ENCODE measurements around the gene PRRG2. TPM values are rescaled to one million over a fixed set of nuclear protein-coding genes. Genes with fewer than 3 reads are reported as not detected.

PRRG2 gene
- polyA plus RNA-seq, 3 donors, result 0.49 TPM; not detected in 2

DNA sequence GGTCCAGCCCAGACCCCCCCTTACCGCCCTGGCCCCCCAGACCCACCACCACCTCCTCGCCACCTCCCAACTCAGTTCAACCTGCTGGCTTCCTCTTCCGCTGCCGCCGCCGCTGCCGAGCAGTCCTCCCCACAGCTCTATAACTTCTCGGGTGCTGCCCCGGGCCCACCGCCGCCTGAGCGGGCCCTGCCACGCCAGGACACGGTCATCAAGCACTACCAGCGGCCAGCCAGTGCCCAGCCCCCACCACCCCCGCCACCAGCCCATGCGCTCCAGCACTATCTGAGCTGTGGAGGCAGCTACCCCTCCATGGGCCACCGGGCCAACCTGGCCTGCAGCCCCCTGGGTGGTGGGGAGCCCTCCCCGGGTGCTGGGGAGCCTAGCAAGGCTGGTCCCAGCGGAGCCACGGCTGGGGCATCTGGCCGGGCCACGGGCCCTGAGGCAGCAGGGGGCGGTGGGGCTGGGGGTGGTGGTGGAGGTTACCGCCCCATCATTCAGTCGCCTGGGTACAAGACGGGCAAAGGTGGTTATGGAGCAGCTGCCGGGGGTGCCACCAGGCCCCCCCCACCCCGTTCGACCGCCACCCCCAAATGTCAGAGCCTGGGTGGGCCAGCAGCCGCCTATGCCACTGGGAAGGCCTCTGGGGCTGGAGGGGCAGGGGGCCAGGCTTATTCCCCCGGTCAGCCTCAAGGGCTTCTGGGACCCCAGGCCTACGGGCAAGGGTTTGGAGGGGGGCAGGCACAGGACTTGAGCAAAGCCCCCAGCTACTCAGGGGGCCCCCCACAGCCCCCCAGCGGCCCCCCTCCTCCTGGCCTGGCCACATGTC, 14.1 kb downstream of the PRRG2 start:
- intact Hi-C loops (cut with micrococcal nuclease), result loop anchor here (5.0 kb wide), 2 partner anchors 47 to 82 kb away; partner anchors contain the start of genes PRMT1 (in 2 of the 2), RRAS (in 1 of the 2) and SCAF1 (in 1 of the 2)

More for the DNA sequence above, 14.1 kb downstream of the PRRG2 start:
- Mint-ChIP-seq H3K4me3 (no peak overlapping the region), H3K36me3 (peaks cover 29 to 49% of the 10 kb centered on the region in 2 donors), H3K9me3 (no peaks in the 10 kb centered on the region), H3K27ac (peak overlapping the region in 1 of 7 donors; percentile 94), H3K4me1 (peaks cover 24% of the 10 kb centered on the region), H3K27me3 (ENCODE audit: low read depth in 3 of 3) (peaks cover 0 to 5% (median 2%) of the 10 kb centered on the region in 3 donors)
- Histone ChIP-seq H3K9me3 (replicated peaks in 1 of 2; ENCODE audit: control insufficient read depth in 1 of 2, insufficient read depth in 1 of 2, low read length in 2 of 2) (no peaks in the 10 kb centered on the region), H3K4me3 (replicated peaks in 1 of 3; ENCODE audit: low read depth in 2 of 3, low read length in 3 of 3) (no peak overlapping the region), H3K9ac (ENCODE audit: insufficient read depth, low read length, poor library complexity, severe bottlenecking) (no peak overlapping the region), H3K27ac (ENCODE audit: low read depth in 1 of 2, low read length in 2 of 2) (no peak overlapping the region), H3K36me3 (replicated peaks in 1 of 2; ENCODE audit: control insufficient read depth in 1 of 2, insufficient read depth in 2 of 2, low read length in 2 of 2) (peaks cover 50 to 51% of the 10 kb centered on the region in 2 donors), H2AFZ (ENCODE audit: insufficient read depth, low read depth, low read length, poor library complexity, severe bottlenecking) (no peak overlapping the region), H3K27me3 (ENCODE audit: control insufficient read depth in 2 of 2, insufficient read depth in 2 of 2, low read length in 2 of 2) (no peaks in the 10 kb centered on the region), H3K4me2 (replicated peaks; ENCODE audit: extremely low read depth, low read length, poor library complexity, severe bottlenecking) (no peak overlapping the region), H3K79me2 (ENCODE audit: insufficient read depth, low read length) (peaks cover 63% of the 10 kb centered on the region), H3K4me1 (ENCODE audit: control insufficient read depth in 1 of 2, insufficient read depth in 2 of 2, low read length in 2 of 2) (peaks cover 28 to 31% of the 10 kb centered on the region in 2 donors), H4K20me1 (ENCODE audit: insufficient read depth, low read length) (peaks cover 73% of the 10 kb centered on the region)
- TF ChIP-seq CTCF (IDR thresholded peaks at IDR 0.05), result no peak
- WGBS (ENCODE audit: insufficient coverage), result 92% methylated on average over 23 of the region's 35 CpGs
- no peak for DNase-seq
